Lower leg skin (tissue), 3 donors: ENCODE measurements around the gene AHNAK2.

ENCODE experiments used
- POLR2A ChIP-seq, 2 donors: fragments of 450-650 bp; IDR thresholded peaks; one replicate each; pipeline ENCODE4 v1.6.1; 2016 to 2017; ENCODE audit warnings: antibody characterized with exemption in 2 of 2, mild to moderate bottlenecking in 1 of 2, moderate library complexity in 1 of 2
- TF ChIP-seq, protein P1 (sequence below), 3 donors: fragments of 450-650 bp; IDR thresholded peaks; one replicate each; pipeline ENCODE4 v1.5.1; 2016; ENCODE audit warnings: antibody characterized with exemption in 3 of 3, mild to moderate bottlenecking in 3 of 3, moderate library complexity in 2 of 3

DNA sequence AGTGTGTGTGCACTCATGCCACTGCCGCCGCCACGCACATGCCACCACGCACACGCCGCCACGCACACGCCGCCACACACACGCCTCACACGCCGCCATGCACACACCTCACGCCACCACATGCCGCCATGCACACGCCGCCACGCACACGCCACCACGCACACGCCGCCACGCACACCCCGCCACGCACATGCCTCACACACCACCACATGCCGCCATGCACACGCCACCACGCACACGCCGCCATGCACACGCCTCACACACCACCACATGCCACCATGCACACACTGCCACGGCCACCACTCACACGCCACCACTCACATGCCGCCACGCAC lies 13.7 kb upstream of the AHNAK2 start:
- TF ChIP-seq, protein P1, sequence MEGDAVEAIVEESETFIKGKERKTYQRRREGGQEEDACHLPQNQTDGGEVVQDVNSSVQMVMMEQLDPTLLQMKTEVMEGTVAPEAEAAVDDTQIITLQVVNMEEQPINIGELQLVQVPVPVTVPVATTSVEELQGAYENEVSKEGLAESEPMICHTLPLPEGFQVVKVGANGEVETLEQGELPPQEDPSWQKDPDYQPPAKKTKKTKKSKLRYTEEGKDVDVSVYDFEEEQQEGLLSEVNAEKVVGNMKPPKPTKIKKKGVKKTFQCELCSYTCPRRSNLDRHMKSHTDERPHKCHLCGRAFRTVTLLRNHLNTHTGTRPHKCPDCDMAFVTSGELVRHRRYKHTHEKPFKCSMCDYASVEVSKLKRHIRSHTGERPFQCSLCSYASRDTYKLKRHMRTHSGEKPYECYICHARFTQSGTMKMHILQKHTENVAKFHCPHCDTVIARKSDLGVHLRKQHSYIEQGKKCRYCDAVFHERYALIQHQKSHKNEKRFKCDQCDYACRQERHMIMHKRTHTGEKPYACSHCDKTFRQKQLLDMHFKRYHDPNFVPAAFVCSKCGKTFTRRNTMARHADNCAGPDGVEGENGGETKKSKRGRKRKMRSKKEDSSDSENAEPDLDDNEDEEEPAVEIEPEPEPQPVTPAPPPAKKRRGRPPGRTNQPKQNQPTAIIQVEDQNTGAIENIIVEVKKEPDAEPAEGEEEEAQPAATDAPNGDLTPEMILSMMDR (IDR thresholded peaks at IDR 0.05), result no peak
- no peak for TF ChIP-seq POLR2A (IDR thresholded peaks at IDR 0.05)
